CD4-positive, alpha-beta memory T cell (primary cell): ENCODE measurements around the gene AZU1. TPM values are rescaled to one million over a fixed set of nuclear protein-coding genes. Genes with fewer than 3 reads are reported as not detected.
"Not testable (repeated sequence)": the region's sequence is repeated elsewhere in the genome, so short reads cannot be mapped to it uniquely, and the experiment has no call there.

Experiments
- CTCF ChIA-PET: fragments of 350-600 bp; sonication (Branson Sonifier 250); formaldehyde crosslinking; loops from one replicate; lab custom pipeline; 2021; ENCODE audit warnings: inconsistent platforms; ENCODE audit not compliant: partially characterized antibody; lab: Charles Lee
- POLR2A ChIA-PET: fragments of 350-600 bp; sonication (Branson Sonifier 250); formaldehyde crosslinking; loops from one replicate; lab custom pipeline; 2021; ENCODE audit not compliant: partially characterized antibody; lab: Charles Lee
- DNase-seq, 5 donors: peaks; one replicate each; pipeline versions ENCODE4 v3.0.0 to v3.0.0-alpha.2; 2020 to 2022; ENCODE audit warnings: mixed read lengths in 1 of 5
- H3K27ac ChIP-seq: one replicate; pipeline ENCODE4 v1.7.0; 2013; ENCODE audit warnings: low read depth, low read length
- H3K27me3 ChIP-seq: 2 replicates; pipeline ENCODE4 v1.7.0; 2013; ENCODE audit warnings: mild to moderate bottlenecking, low read length, moderate library complexity; ENCODE audit not compliant: insufficient read depth
- H3K36me3 ChIP-seq: 2 replicates; pipeline ENCODE4 v1.7.0; 2013; ENCODE audit warnings: mild to moderate bottlenecking, low read length, moderate library complexity; ENCODE audit not compliant: insufficient read depth
- H3K4me1 ChIP-seq: 2 replicates; pipeline ENCODE4 v1.7.0; 2013; ENCODE audit warnings: mild to moderate bottlenecking, low read length, moderate library complexity; ENCODE audit not compliant: insufficient read depth
- H3K4me3 ChIP-seq, 2 donors: one replicate each; pipeline ENCODE4 v1.7.0; 2013; ENCODE audit warnings: low read length in 2 of 2, mild to moderate bottlenecking in 1 of 2
- H3K9me3 ChIP-seq, 2 donors: one replicate each; pipeline ENCODE4 v1.7.0; 2013; ENCODE audit warnings: low read length in 2 of 2, control low read depth in 1 of 2; ENCODE audit not compliant: control insufficient read depth in 1 of 2
- H3K27ac Mint-ChIP-seq, 7 donors: one replicate each; pipeline ENCODE4 v1.8.0; 2020 to 2021; ENCODE audit warnings: mixed read lengths in 7 of 7, mild to moderate bottlenecking in 6 of 7, inconsistent platforms in 3 of 7, moderate library complexity in 3 of 7
- H3K27me3 Mint-ChIP-seq, 2 donors: one replicate each; pipeline ENCODE4 v1.8.0; 2020 to 2021; ENCODE audit warnings: mixed read lengths in 2 of 2
- H3K36me3 Mint-ChIP-seq, 2 donors: one replicate each; pipeline ENCODE4 v1.8.0; 2020 to 2021; ENCODE audit warnings: mixed read lengths in 2 of 2, inconsistent platforms in 1 of 2, mild to moderate bottlenecking in 1 of 2
- H3K4me1 Mint-ChIP-seq, 4 donors: one replicate each; pipeline ENCODE4 v1.8.0; 2020 to 2021; ENCODE audit warnings: mixed read lengths in 4 of 4, mild to moderate bottlenecking in 1 of 4
- H3K4me3 Mint-ChIP-seq, 8 donors: one replicate each; pipeline ENCODE4 v1.8.0; 2020 to 2021; ENCODE audit warnings: mixed read lengths in 8 of 8, mild to moderate bottlenecking in 7 of 8, moderate library complexity in 6 of 8, inconsistent platforms in 3 of 8
- H3K9me3 Mint-ChIP-seq, 8 donors: one replicate each; pipeline ENCODE4 v1.8.0; 2020 to 2021; ENCODE audit warnings: mixed read lengths in 8 of 8, mild to moderate bottlenecking in 5 of 8, inconsistent platforms in 3 of 8, moderate library complexity in 1 of 8
- intact Hi-C: fragments of 100-400 bp; cut with micrococcal nuclease; formaldehyde crosslinking; loops from one replicate; pipeline ENCODE4 v1.15.1; 2023
- polyA plus RNA-seq, 2 donors: library from polyadenylated mRNA; unstranded; fragments of 300-500 nt; fragmentation: Illumina TruSeq; gene quantifications; one replicate each; pipeline ENCODE4 v1.2.3, GENCODE V29; 2021
- total RNA-seq, 2 experiments: library from RNA; stranded (reverse); gene quantifications; one replicate each; pipeline ENCODE4 v1.2.3, GENCODE V29; 2021

AZU1 gene
- total and polyA plus RNA-seq, 4 experiments from 2014 or later: not detected

- H3K4me1 Mint-ChIP-seq: peaks cover 0 to 5% (median 3%) of the 10 kb centered on the region in 4 donors
- no peaks in the 10 kb centered on the region for H3K36me3 Mint-ChIP-seq
- ChIA-PET CTCF (no interaction called here), POLR2A (no interaction called here)
- Histone ChIP-seq H3K36me3 (no peaks in the 10 kb centered on the region), H3K27me3 (peaks cover 4% of the 10 kb centered on the region), H3K4me3 (no peak overlapping the region), H3K4me1 (peaks cover 3% of the 10 kb centered on the region), H3K27ac (no peak overlapping the region), H3K9me3 (no peaks in the 10 kb centered on the region)
- no peaks in the 10 kb centered on the region for H3K9me3 Mint-ChIP-seq
- intact Hi-C loops: no loop called here
- DNase-seq: no peak
- H3K27ac Mint-ChIP-seq: no peak overlapping the region
- H3K27me3 Mint-ChIP-seq: peaks cover 15 to 34% of the 10 kb centered on the region in 2 donors
- no peak overlapping the region for H3K4me3 Mint-ChIP-seq
Measured at GRCh38 chr19:848386-848921, 20.8 kb downstream of the AZU1 start.

GRCh38 chr19:849195-849594, 21.6 kb downstream of the AZU1 start:
- H3K4me1 ChIP-seq, intact Hi-C loops, POLR2A ChIA-PET, DNase-seq, H3K9me3 ChIP-seq, H3K27ac Mint-ChIP-seq, CTCF ChIA-PET, H3K36me3 Mint-ChIP-seq, H3K4me3 Mint-ChIP-seq, H3K4me1 Mint-ChIP-seq, H3K36me3 ChIP-seq, H3K9me3 Mint-ChIP-seq, H3K27me3 ChIP-seq, H3K4me3 ChIP-seq, H3K27ac ChIP-seq: not testable (repeated sequence)
- H3K27me3 Mint-ChIP-seq: peaks cover 15 to 34% of the 10 kb centered on the region in 2 donors

DNA sequence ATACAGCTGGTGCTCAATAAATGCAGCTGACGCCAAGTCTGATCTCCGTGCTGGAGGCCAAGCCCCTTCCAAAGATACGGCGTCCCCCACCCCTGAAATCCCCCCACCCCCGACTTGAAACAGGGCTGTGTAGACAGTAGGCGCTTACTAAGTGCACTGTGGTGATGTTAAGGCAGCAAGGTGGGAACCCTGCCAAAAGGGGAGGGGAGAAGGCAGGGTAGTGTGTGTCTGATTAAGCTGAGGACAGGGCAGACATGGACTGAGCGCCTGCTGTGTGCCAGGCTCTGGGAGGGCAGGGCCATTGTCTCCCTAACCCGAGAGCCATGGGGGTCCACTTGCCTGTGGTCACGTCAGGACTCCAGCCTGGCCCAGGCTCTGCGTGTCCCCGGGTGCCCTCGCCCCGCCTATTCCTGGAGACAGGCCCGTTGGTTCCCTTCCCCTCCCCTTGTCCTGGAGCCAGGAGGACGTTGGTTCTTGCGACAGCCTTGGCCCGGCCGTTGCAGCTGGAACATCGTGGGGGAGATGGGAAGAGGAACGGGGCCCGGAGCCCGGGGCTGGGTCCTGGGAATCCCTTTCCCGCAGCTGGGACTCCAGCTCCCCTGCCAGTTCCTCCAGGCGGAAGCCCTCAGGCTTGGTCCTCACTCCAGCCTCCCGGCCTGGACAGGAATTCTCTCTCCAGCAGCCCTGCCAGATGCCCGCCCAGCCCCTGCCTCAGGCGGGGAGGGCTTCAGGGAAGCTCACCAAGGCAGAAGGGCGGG, 22.8 kb downstream of the AZU1 start:
- no peaks in the 10 kb centered on the region for H3K4me1 Mint-ChIP-seq
- ChIA-PET POLR2A (no interaction called here), CTCF (no interaction called here)
- H3K9me3 Mint-ChIP-seq: no peaks in the 10 kb centered on the region
- no peaks in the 10 kb centered on the region for H3K36me3 Mint-ChIP-seq
- no peak for DNase-seq
- no peak overlapping the region for H3K27ac Mint-ChIP-seq
- Histone ChIP-seq H3K9me3 (no peaks in the 10 kb centered on the region), H3K27ac (no peak overlapping the region), H3K36me3 (no peaks in the 10 kb centered on the region), H3K27me3 (no peaks in the 10 kb centered on the region), H3K4me1 (no peaks in the 10 kb centered on the region), H3K4me3 (no peak overlapping the region)
- H3K4me3 Mint-ChIP-seq: no peak overlapping the region
- intact Hi-C loops: no loop called here
- H3K27me3 Mint-ChIP-seq: peaks cover 12 to 30% of the 10 kb centered on the region in 2 donors

DNA sequence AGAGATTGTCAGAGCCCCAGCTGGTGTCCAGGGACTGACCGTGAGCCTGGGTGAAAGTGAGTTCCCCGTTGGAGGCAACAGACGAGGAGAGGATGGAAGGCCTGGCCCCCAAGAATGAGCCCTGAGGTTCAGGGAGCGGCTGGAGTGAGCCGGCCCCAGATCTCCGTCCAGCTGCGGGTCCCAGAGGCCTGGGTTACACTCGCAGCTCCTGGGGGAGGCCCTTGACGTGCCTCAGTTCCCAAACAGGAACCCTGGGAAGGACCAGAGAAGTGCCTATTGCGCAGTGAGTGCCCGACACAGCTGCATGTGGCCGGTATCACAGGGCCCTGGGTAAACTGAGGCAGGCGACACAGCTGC, 23.3 kb downstream of the AZU1 start:
- Histone ChIP-seq H3K36me3 (no peaks in the 10 kb centered on the region), H3K4me1 (no peaks in the 10 kb centered on the region), H3K27ac (no peak overlapping the region), H3K4me3 (no peak overlapping the region), H3K9me3 (no peaks in the 10 kb centered on the region), H3K27me3 (no peaks in the 10 kb centered on the region)
- no peaks in the 10 kb centered on the region for H3K36me3 Mint-ChIP-seq
- H3K4me1 Mint-ChIP-seq: no peaks in the 10 kb centered on the region
- H3K9me3 Mint-ChIP-seq: no peaks in the 10 kb centered on the region
- intact Hi-C loops: no loop called here
- no peak overlapping the region for H3K4me3 Mint-ChIP-seq
- ChIA-PET CTCF (no interaction called here), POLR2A (no interaction called here)
- no peak overlapping the region for H3K27ac Mint-ChIP-seq
- DNase-seq: no peak
- H3K27me3 Mint-ChIP-seq: peaks cover 7 to 26% of the 10 kb centered on the region in 2 donors

DNA sequence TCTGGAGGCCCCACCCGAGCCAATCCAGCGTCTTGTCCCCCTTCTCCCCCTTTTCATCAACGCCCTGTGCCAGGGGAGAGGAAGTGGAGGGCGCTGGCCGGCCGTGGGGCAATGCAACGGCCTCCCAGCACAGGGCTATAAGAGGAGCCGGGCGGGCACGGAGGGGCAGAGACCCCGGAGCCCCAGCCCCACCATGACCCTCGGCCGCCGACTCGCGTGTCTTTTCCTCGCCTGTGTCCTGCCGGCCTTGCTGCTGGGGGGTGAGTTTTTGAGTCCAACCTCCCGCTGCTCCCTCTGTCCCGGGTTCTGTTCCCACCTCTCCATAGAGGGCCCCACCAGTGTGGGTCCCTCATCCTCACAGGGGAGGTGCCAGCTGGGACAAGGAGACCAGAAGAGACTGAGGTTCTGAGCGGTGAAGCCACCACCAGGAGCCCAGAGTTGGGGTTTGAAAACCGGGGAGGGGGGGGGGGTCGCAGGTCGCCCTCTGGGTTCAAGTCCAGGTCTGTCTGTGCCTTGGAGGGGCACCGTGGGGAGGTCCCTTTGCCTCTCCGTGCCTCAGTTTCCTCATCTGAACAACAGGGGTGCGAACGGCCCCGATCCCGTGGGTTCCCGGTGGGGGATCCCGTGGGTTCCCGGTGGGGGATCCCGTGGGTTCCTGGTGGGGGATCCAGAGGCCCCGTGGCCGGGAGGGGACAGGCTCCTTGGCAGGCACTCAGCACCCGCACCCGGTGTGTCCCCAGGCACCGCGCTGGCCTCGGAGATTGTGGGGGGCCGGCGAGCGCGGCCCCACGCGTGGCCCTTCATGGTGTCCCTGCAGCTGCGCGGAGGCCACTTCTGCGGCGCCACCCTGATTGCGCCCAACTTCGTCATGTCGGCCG, 24.7 kb downstream of the AZU1 start, which contains the start of gene ELANE:
Gene ELANE, plus strand, starts transcription at position 168 of the 878 bp plus-strand sequence. Its CDS starts 26 bp downstream, at position 194.
- Histone ChIP-seq H3K9me3 (no peaks in the 10 kb centered on the region), H3K4me1 (no peaks in the 10 kb centered on the region), H3K36me3 (no peaks in the 10 kb centered on the region), H3K27ac (no peak within 1 kb of the TSS), H3K4me3 (no peak within 1 kb of the TSS), H3K27me3 (no peaks in the 10 kb centered on the region)
- Mint-ChIP-seq H3K27me3 (peaks cover 5 to 19% of the 10 kb centered on the region in 2 donors), H3K27ac (no peak within 1 kb of the TSS), H3K36me3 (no peaks in the 10 kb centered on the region), H3K9me3 (no peaks in the 10 kb centered on the region), H3K4me1 (peaks cover 0 to 5% (median under 1%) of the 10 kb centered on the region in 4 donors), H3K4me3 (no peak within 1 kb of the TSS)
- POLR2A ChIA-PET: no interaction called here
- intact Hi-C loops: no loop called here
- CTCF ChIA-PET: no interaction called here
- no peak for DNase-seq

- DNase-seq: no peak
- Histone ChIP-seq H3K27me3 (no peaks in the 10 kb centered on the region), H3K4me1 (no peaks in the 10 kb centered on the region), H3K36me3 (no peaks in the 10 kb centered on the region), H3K27ac (no peak overlapping the region), H3K9me3 (no peaks in the 10 kb centered on the region), H3K4me3 (no peak overlapping the region)
- no peaks in the 10 kb centered on the region for H3K9me3 Mint-ChIP-seq
- peaks cover 0 to 5% (median under 1%) of the 10 kb centered on the region in 4 donors for H3K4me1 Mint-ChIP-seq
- no peaks in the 10 kb centered on the region for H3K36me3 Mint-ChIP-seq
- POLR2A ChIA-PET: no interaction called here
- intact Hi-C loops: no loop called here
- no peak overlapping the region for H3K27ac Mint-ChIP-seq
- no peak overlapping the region for H3K4me3 Mint-ChIP-seq
- CTCF ChIA-PET: no interaction called here
- H3K27me3 Mint-ChIP-seq: peaks cover 4 to 18% of the 10 kb centered on the region in 2 donors
Measured at GRCh38 chr19:853014-853585, 25.5 kb downstream of the AZU1 start.
